Inferior parietal cortex (tissue), 1 donor: Measurements from ENCODE around the gene FAM114A1.
A peak's percentile ranks its signal among the peaks of the same experiment; 100 is the strongest.

Experiments used
- DNase-seq: peaks from one replicate; pipeline ENCODE4 v3.0.0-alpha.2; 2016; ENCODE audit errors: extremely low spot score

The FAM114A1 gene

DNA sequence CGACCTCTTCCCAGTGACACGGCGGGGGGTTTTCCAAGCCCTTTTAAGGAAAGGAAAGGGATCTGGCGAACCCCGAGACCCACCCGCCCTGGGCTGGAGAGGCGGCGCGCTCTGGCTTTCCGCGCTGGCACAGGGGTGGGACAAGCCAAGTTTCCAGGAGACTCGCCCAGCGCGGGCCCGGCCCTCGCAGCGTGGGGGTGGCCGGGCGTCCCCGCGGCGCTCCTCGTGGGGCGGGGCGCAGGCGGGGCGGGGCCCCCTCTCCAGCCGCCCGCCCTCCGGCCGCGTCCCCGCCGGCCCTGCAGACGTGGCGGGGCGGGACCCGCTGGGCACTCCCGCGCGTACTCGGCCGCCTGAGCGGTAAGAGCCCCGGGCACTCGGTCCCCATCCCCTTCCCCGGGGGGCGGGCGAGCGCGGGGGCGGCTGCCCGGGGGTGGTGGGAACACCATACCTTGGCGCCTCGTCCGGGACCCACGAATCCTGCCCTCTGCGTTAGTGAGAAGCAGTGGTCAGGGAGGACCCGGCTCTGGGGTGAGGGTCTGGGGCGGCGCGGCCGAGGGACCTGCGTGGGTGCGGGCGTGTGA, at the start of gene FAM114A1:
Gene FAM114A1 (plus strand): TSS at position 329 of the 581 bp plus-strand sequence. CDS start 10,273 bp downstream, outside the sequence.
- peak; percentile 55 for DNase-seq

- no peak for DNase-seq
Measured at GRCh38 chr4:38818441-38818976, 49.1 kb upstream of the FAM114A1 start.

- no peak for DNase-seq
Measured at GRCh38 chr4:38819569-38819968, 48.0 kb upstream of the FAM114A1 start.

DNA sequence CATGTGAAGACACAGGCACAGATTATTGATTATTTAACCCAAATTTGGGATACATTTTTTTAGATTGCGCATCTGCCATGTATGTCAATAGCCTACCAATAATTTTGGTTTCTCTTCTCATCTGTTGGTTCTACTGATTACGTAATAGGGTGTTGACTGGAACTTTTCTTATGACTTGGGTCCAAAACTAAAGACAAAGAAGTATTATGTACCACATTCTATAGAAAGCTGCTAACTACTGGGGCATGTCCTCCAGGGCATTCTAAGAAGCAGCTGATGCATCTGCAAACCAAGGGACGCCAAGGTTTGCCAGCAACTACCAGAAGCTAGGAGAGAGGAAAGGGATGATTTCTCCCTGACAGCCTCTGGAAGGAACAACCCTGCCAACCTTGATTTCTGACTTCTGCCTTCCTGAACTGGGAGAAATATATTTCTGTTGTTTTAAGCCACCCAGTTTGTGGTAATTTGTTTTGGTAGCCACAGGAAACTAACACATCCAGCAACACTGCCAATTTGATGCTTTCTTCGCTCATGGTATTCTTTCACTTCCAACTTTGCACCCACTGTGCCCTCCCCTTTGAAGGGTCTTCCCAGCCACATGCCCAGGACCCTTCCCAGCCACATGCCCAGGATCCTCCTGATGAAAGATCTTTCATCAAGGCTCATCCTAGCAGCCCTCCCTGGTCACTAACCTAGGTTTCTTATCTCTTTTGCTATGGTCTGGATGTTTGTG, 47.1 kb upstream of the FAM114A1 start:
- no peak for DNase-seq

DNA sequence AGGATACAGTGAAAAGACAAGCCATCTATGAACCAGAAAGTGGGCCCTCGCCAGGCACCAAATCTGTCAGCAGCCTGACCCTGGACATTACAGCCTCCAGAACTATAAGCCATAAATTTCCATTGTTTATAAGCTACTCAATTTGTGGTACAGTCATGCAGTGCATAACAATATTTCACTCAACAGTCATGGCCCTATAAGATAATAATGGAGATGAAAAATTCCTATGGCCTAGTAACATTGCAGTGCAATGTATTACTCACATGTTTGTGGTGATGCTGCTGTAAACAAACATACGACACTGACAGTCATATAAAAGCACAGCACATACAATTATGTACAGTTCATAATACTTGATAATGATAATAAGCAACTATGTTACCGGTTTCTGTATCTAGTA, 45.9 kb upstream of the FAM114A1 start:
- DNase-seq = no peak

DNA sequence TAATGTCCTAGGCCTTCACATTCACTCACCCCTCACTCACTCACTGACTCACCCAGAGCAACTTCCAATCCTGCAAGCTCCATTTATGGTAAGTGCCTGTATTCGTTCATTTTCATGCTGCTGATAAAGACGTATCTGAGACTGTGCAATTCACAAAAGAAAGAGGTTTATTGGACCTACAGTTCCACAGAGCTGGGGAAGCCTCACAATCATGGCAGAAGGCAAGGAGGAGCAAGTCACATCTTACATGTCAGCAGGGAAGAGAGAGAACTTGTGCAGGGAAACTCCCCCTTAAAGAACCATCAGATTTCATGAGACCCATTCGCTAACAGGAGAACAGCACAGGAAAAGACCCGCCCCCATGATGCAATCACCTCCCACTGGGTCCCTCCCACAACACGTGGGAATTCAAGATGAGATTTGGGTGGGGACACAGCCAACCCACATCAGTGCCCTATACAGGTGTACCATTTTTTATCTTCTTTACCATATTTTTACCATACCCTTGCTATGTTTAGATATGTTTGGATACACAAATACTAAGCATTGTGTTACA, 44.8 kb upstream of the FAM114A1 start:
- no peak for DNase-seq

DNA sequence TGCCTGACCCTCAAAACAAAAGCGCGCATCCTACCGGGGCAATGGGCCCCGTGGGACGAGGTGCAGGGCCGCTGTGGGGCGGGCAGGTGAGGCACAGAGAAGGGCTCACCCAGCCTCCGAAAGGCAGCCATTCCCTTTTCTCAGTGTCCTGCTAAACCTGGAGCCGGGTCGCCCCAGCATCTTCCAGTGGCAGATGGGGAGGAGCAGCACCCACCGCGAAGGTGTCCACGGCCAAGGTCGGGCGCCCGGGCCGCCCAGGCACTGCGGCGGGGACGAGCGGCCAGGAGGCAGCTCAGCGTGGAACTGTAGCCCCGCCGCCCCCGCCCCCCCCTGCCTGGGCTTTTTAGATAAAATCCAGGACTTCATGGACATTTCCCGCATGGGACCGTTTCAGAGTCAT, 43.8 kb upstream of the FAM114A1 start:
- no peak for DNase-seq

DNA sequence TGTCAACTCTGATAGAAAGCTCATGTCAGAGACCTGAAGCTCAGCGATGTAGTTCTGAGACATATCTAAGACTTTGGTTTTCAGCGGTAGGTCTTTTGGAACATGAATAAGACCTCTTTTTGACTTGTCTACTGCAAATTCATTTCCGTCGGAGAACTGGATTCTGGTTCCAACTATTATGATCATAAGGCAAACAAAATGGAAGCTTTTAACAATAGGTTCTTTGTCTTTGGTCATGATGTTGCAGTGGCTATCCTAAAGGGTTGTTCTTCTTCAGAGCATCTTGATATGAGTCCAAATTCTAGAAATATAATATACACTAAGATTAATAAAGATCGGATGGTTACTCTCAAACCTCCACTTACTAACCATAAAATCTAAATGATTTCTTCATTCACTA, 38.4 kb upstream of the FAM114A1 start:
- DNase-seq = no peak

DNA sequence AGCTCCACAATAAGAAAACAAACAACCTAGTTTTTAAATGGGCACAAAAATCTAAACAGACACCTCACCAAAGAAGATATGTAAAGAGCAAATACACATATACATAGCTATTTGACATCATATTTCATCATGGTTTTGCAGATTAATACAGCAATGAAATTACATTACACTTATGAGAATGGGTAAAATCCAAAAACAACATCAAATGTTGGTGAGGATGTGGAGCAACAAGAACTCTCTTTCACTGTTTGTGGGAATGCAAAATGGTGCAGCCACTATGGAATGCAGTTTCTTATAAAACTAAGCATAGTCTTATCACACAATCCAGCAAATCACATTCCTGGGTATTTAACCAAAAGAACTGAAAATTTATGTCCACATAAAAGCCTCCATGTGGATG, 36.0 kb upstream of the FAM114A1 start:
- DNase-seq = no peak

GRCh38 chr4:38832206-38832605, 35.4 kb upstream of the FAM114A1 start:
- no peak for DNase-seq

- DNase-seq = no peak
Measured at GRCh38 chr4:38832624-38833528, 34.7 kb upstream of the FAM114A1 start.

DNA sequence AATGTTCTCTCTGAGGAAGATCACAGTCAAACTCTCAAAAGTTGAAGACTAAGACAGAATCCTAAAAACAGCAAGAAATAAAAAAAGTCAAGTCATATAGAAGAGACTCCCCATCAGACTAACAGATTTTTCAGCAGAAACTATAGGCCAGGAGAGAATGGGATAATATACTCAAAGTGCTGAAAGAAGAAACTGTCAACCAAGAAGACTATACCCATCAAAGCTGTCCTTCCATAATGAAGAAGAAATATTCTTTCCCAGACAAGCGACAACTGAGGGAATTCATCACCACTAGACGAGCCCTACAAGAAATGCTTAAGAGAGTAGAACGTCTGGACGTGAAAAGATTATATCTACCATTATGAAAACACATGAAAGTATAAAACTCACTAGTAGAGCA, 33.0 kb upstream of the FAM114A1 start:
- no peak for DNase-seq

- no peak for DNase-seq
Measured at GRCh38 chr4:38837334-38837733, 30.3 kb upstream of the FAM114A1 start.

DNA sequence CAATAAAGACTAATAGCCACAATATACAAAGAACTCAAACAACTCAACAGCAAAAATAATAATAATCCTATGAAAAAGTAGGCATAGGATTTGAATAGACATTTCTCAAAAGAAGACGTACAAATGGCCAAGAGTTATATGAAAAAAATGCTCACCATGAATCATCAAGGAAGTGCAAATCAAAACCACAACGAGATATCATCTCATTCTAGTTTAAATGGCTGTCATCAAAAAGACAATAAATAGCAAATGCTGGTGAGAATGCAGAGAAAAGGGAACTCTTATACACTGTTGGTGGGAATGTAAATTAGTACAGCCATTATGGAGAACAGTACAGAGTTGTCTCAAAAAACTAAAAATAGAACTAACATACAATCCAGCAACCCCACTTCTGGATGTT, 29.8 kb upstream of the FAM114A1 start:
- no peak for DNase-seq

DNA sequence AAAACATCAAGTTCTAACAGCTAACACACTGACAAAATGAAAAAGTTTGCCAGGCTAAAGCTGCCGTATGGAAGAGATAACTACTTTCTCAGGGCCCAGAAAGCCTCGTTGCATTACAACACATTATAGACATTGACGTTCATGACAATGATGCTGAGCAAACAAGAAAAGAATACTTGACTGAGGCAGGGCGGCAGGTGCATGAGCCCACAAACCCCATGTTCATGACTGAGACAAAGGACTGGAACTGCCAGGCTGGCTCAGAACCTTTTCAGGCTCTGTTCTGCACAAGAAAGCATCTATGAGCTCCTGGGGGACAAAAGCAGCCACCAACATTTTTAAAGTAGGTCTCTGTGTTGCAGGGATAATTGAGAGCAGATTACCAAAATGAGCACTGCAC, 24.6 kb upstream of the FAM114A1 start:
- DNase-seq = no peak

DNA sequence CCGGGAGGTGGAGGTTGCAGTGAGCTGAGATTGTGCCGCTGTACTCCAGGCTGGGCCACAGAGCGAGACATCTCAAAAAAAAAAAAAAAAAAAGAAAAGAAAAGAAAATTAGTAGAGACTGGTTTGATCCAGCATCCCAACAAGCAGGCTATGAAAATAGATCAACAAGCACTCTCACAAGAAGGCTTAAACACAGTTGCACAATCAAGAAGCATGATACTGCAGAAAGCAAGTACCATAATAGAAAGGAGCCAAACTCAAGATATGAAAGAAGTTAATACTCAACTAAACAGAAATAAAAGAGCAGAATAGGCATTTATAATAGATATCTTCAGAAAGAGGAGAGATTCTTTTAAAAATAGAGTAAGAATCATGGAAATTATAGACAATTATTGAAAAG, 21.6 kb upstream of the FAM114A1 start:
- no peak for DNase-seq

- no peak for DNase-seq
Measured at GRCh38 chr4:38855466-38855865, 12.1 kb upstream of the FAM114A1 start.

GRCh38 chr4:38856046-38856445, 11.6 kb upstream of the FAM114A1 start:
- no peak for DNase-seq

- DNase-seq = peak; percentile 85
Measured at GRCh38 chr4:38856524-38857337, 10.9 kb upstream of the FAM114A1 start, which contains the start of gene TLR6. Gene TLR6 (minus strand): TSS chr4:38856817. CDS start chr4:38829473, 27,344 bp downstream.

GRCh38 chr4:38857354-38858096, 10.1 kb upstream of the FAM114A1 start:
- DNase-seq = peak; percentile 49
